Measurements from ENCODE around the gene CORO2A.
A peak's percentile ranks its signal among the peaks of the same experiment; 100 is the strongest.

Gene CORO2A

DNA sequence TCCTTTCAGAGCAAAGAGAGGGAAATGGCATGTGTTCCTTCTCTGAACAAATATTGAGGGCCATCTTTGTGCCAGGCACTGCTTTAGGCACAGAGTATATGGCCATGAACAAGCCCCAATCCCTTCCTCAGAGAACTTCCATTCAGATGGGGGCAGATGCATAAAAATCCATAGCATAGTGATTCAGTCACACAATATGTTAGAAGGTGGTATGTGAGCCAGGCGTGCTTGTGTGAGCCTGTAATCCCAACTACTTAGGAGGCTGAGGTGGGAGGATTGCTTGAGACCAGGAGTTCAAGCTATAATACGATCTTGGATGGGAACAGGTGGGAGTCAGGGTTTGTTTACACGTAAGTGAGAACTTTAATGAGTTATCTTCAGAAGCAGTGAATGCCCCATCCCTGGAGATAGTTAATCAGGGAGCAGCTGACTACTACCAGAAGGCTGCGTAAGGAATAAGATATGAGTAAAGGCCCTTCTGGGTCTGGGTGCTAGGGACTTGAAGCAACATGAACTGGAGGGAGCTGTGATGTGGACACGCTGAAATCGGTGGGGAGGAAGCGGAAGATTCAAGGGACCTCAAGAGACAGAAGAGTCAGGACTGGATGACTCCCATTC, 108.8 kb downstream of the CORO2A start:
- Histone ChIP-seq H2AFZ (ENCODE audit: low read length) (no peak overlapping the region), H3K9me3 (replicated peaks in 1 of 2; ENCODE audit: control insufficient read depth in 2 of 2, insufficient read depth in 1 of 2, low read depth in 1 of 2, low read length in 2 of 2) (no peaks in the 10 kb centered on the region), H3K4me1 (ENCODE audit: control insufficient read depth in 2 of 2, insufficient read depth in 1 of 2, low read depth in 1 of 2, low read length in 2 of 2) (peaks cover 5 to 13% of the 10 kb centered on the region in 2 donors), H3K4me2 (ENCODE audit: insufficient read depth, low read length, poor library complexity, severe bottlenecking) (no peak overlapping the region), H2BK12ac (ENCODE audit: low read length) (no peak overlapping the region), H3K4ac (ENCODE audit: low read length) (no peak overlapping the region), H4K8ac (ENCODE audit: low read depth, low read length) (no peak overlapping the region), H2BK15ac (ENCODE audit: low read length) (no peak overlapping the region), H3K27ac (replicated peaks; ENCODE audit: low read length) (no peak overlapping the region), H2BK5ac (ENCODE audit: low read length) (no peak overlapping the region), H3K36me3 (replicated peaks in 1 of 2; ENCODE audit: control insufficient read depth in 2 of 2, insufficient read depth in 2 of 2, low read length in 2 of 2) (peaks cover 13 to 40% of the 10 kb centered on the region in 2 donors), H3K14ac (ENCODE audit: low read length) (no peak overlapping the region), H3K18ac (ENCODE audit: low read length) (no peak overlapping the region), H3K27me3 (ENCODE audit: control insufficient read depth in 3 of 3, insufficient read depth in 3 of 3, low read depth in 1 of 3, low read length in 3 of 3) (peaks cover 0 to 3% (median 0%) of the 10 kb centered on the region in 3 experiments), H3K9ac (ENCODE audit: low read depth, low read length, poor library complexity) (no peak overlapping the region), H3K4me3 (ENCODE audit: low read length in 2 of 2) (no peak overlapping the region), H2AK5ac (ENCODE audit: low read depth, low read length) (no peak overlapping the region), H3K23ac (ENCODE audit: low read depth, low read length, poor library complexity) (no peak overlapping the region), H4K91ac (ENCODE audit: low read depth, low read length, poor library complexity) (no peak overlapping the region), H2BK120ac (ENCODE audit: low read depth, low read length) (no peak overlapping the region), H3K79me1 (ENCODE audit: low read depth, low read length) (no peaks in the 10 kb centered on the region)
- no CpG with 5 or more reads among the region's 7 CpGs for WGBS, 2 donors (ENCODE audit: extremely low coverage in 2 of 2, insufficient read length in 2 of 2, insufficient replicate concordance in 1 of 2)
- DNase-seq (ENCODE audit: low spot score) = no peak

GRCh38 chr9:98083061-98083501, 109.4 kb downstream of the CORO2A start:
- Histone ChIP-seq H4K91ac (ENCODE audit: low read depth, low read length, poor library complexity) (no peak overlapping the region), H2BK15ac (ENCODE audit: low read length) (no peak overlapping the region), H3K9ac (ENCODE audit: low read depth, low read length, poor library complexity) (no peak overlapping the region), H3K4me2 (ENCODE audit: insufficient read depth, low read length, poor library complexity, severe bottlenecking) (no peak overlapping the region), H3K4me3 (ENCODE audit: low read length in 2 of 2) (no peak overlapping the region), H3K14ac (ENCODE audit: low read length) (no peak overlapping the region), H2AK5ac (ENCODE audit: low read depth, low read length) (no peak overlapping the region), H2AFZ (ENCODE audit: low read length) (no peak overlapping the region), H3K18ac (ENCODE audit: low read length) (no peak overlapping the region), H3K4me1 (ENCODE audit: control insufficient read depth in 2 of 2, insufficient read depth in 1 of 2, low read depth in 1 of 2, low read length in 2 of 2) (peaks cover 5 to 13% of the 10 kb centered on the region in 2 donors), H2BK12ac (ENCODE audit: low read length) (no peak overlapping the region), H3K79me1 (ENCODE audit: low read depth, low read length) (no peaks in the 10 kb centered on the region), H3K9me3 (replicated peaks in 1 of 2; ENCODE audit: control insufficient read depth in 2 of 2, insufficient read depth in 1 of 2, low read depth in 1 of 2, low read length in 2 of 2) (no peaks in the 10 kb centered on the region), H2BK120ac (ENCODE audit: low read depth, low read length) (no peak overlapping the region), H4K8ac (ENCODE audit: low read depth, low read length) (no peak overlapping the region), H3K23ac (ENCODE audit: low read depth, low read length, poor library complexity) (no peak overlapping the region), H3K27me3 (ENCODE audit: control insufficient read depth in 3 of 3, insufficient read depth in 3 of 3, low read depth in 1 of 3, low read length in 3 of 3) (peaks cover 0 to 3% (median 0%) of the 10 kb centered on the region in 3 experiments), H2BK5ac (ENCODE audit: low read length) (no peak overlapping the region), H3K27ac (replicated peaks; ENCODE audit: low read length) (no peak overlapping the region), H3K36me3 (replicated peaks in 1 of 2; ENCODE audit: control insufficient read depth in 2 of 2, insufficient read depth in 2 of 2, low read length in 2 of 2) (peaks cover 13 to 41% of the 10 kb centered on the region in 2 donors), H3K4ac (ENCODE audit: low read length) (no peak overlapping the region)
- no CpG with 5 or more reads among the region's 2 CpGs for WGBS, 2 donors (ENCODE audit: extremely low coverage in 2 of 2, insufficient read length in 2 of 2, insufficient replicate concordance in 1 of 2)
- no peak for DNase-seq (ENCODE audit: low spot score)

DNA sequence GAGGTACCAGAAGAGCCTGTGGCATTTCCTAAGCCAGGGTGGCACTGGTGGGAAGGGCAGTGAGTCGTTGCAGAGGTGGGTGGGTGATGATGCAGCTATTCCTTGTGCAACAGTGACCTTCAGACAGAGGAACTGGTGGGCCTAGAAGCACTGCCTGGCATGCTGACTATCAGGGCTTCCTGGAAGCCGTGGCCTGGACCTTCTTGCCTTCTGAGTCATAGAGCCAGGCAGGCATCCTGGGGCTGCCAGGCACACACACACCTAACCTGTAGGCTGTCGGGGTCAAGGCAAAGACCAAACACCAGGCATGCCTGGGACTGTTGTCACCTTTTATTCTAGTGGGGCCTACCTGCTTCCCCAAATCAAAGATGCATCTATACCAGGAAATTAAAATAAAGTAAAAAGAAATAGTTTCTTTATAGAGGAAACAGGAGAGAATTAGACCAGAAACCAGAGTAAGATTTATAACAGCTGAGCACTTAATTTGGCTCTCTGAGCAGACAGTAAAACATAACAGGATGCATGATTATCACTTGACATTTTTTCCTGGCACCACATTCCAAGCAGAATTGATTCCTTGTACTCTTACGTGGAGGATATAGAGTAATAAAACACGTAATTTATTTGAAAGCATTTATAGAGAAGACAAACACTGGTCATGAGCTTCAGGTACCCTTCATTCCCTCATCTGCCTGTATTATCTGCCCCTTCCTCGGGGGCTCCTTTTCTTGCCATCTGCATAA, 110.8 kb downstream of the CORO2A start:
- Histone ChIP-seq H3K18ac (ENCODE audit: low read length) (no peak overlapping the region), H2AK5ac (ENCODE audit: low read depth, low read length) (no peak overlapping the region), H2BK15ac (ENCODE audit: low read length) (no peak overlapping the region), H2BK12ac (ENCODE audit: low read length) (no peak overlapping the region), H3K9ac (ENCODE audit: low read depth, low read length, poor library complexity) (no peak overlapping the region), H4K91ac (ENCODE audit: low read depth, low read length, poor library complexity) (no peak overlapping the region), H3K27ac (replicated peaks; ENCODE audit: low read length) (no peak overlapping the region), H3K23ac (ENCODE audit: low read depth, low read length, poor library complexity) (no peak overlapping the region), H3K79me1 (ENCODE audit: low read depth, low read length) (no peaks in the 10 kb centered on the region), H4K8ac (ENCODE audit: low read depth, low read length) (no peak overlapping the region), H3K4me3 (ENCODE audit: low read length in 2 of 2) (no peak overlapping the region), H2AFZ (ENCODE audit: low read length) (no peak overlapping the region), H2BK5ac (ENCODE audit: low read length) (peak overlapping the region; percentile 32), H3K4me1 (ENCODE audit: control insufficient read depth in 2 of 2, insufficient read depth in 1 of 2, low read depth in 1 of 2, low read length in 2 of 2) (peaks cover 5 to 13% of the 10 kb centered on the region in 2 donors), H3K4ac (ENCODE audit: low read length) (no peak overlapping the region), H3K9me3 (replicated peaks in 1 of 2; ENCODE audit: control insufficient read depth in 2 of 2, insufficient read depth in 1 of 2, low read depth in 1 of 2, low read length in 2 of 2) (no peaks in the 10 kb centered on the region), H2BK120ac (ENCODE audit: low read depth, low read length) (no peak overlapping the region), H3K14ac (ENCODE audit: low read length) (no peak overlapping the region), H3K36me3 (replicated peaks in 1 of 2; ENCODE audit: control insufficient read depth in 2 of 2, insufficient read depth in 2 of 2, low read length in 2 of 2) (peaks cover 13 to 46% of the 10 kb centered on the region in 2 donors), H3K4me2 (ENCODE audit: insufficient read depth, low read length, poor library complexity, severe bottlenecking) (no peak overlapping the region), H3K27me3 (ENCODE audit: control insufficient read depth in 3 of 3, insufficient read depth in 3 of 3, low read depth in 1 of 3, low read length in 3 of 3) (no peaks in the 10 kb centered on the region)
- DNase-seq (ENCODE audit: low spot score) = no peak
- no CpG with 5 or more reads among the region's 6 CpGs for WGBS, 2 donors (ENCODE audit: extremely low coverage in 2 of 2, insufficient read length in 2 of 2, insufficient replicate concordance in 1 of 2)

- no peaks in the 10 kb centered on the region for H3K79me1 ChIP-seq (ENCODE audit: low read depth, low read length)
- WGBS, 2 donors (ENCODE audit: extremely low coverage in 2 of 2, insufficient read length in 2 of 2, insufficient replicate concordance in 1 of 2) = no CpG with 5 or more reads among the region's 12 CpGs
- no peak overlapping the region for H3K18ac ChIP-seq (ENCODE audit: low read length)
- H3K36me3 ChIP-seq (replicated peaks in 1 of 2; ENCODE audit: control insufficient read depth in 2 of 2, insufficient read depth in 2 of 2, low read length in 2 of 2) = peaks cover 13 to 46% of the 10 kb centered on the region in 2 donors
- H3K4ac ChIP-seq (ENCODE audit: low read length) = no peak overlapping the region
- H2AK5ac ChIP-seq (ENCODE audit: low read depth, low read length) = peak overlapping the region; percentile 65
- H3K9ac ChIP-seq (ENCODE audit: low read depth, low read length, poor library complexity) = no peak overlapping the region
- H3K4me2 ChIP-seq (ENCODE audit: insufficient read depth, low read length, poor library complexity, severe bottlenecking) = no peak overlapping the region
- no peak overlapping the region for H3K23ac ChIP-seq (ENCODE audit: low read depth, low read length, poor library complexity)
- no peak overlapping the region for H4K91ac ChIP-seq (ENCODE audit: low read depth, low read length, poor library complexity)
- no peaks in the 10 kb centered on the region for H3K9me3 ChIP-seq (replicated peaks in 1 of 2; ENCODE audit: control insufficient read depth in 2 of 2, insufficient read depth in 1 of 2, low read depth in 1 of 2, low read length in 2 of 2)
- H3K4me1 ChIP-seq (ENCODE audit: control insufficient read depth in 2 of 2, insufficient read depth in 1 of 2, low read depth in 1 of 2, low read length in 2 of 2) = peaks cover 0 to 8% of the 10 kb centered on the region in 2 donors
- H3K27me3 ChIP-seq (ENCODE audit: control insufficient read depth in 3 of 3, insufficient read depth in 3 of 3, low read depth in 1 of 3, low read length in 3 of 3) = no peaks in the 10 kb centered on the region
- H3K14ac ChIP-seq (ENCODE audit: low read length) = no peak overlapping the region
- H2BK120ac ChIP-seq (ENCODE audit: low read depth, low read length) = no peak overlapping the region
- H2BK5ac ChIP-seq (ENCODE audit: low read length) = peak overlapping the region; percentile 32
- H2BK12ac ChIP-seq (ENCODE audit: low read length) = no peak overlapping the region
- no peak overlapping the region for H3K4me3 ChIP-seq (ENCODE audit: low read length in 2 of 2)
- H4K8ac ChIP-seq (ENCODE audit: low read depth, low read length) = no peak overlapping the region
- H2AFZ ChIP-seq (ENCODE audit: low read length) = no peak overlapping the region
- no peak overlapping the region for H3K27ac ChIP-seq (replicated peaks; ENCODE audit: low read length)
- H2BK15ac ChIP-seq (ENCODE audit: low read length) = no peak overlapping the region
- no peak for DNase-seq (ENCODE audit: low spot score)
Observed at GRCh38 chr9:98080780-98081179, 111.7 kb downstream of the CORO2A start.
